GM23338 (cell line): ENCODE results near the gene RAP1GAP. TPM values are rescaled to one million over a fixed set of nuclear protein-coding genes. Genes with fewer than 3 reads are reported as not detected.

Experiments
- ATAC-seq: fragments of 200-7000 bp; cut with Tn5 transposase; 3 replicates; pipeline ENCODE4 v1.9.1; 2020
- DNase-seq: peaks from one replicate; pipeline ENCODE4 v3.0.0-alpha.2; 2015; ENCODE audit warnings: low spot score
- H2AFZ ChIP-seq: fragments of 200-600 bp; sonication (generic); 2 replicates; pipeline ENCODE4 v1.8.0; 2016; ENCODE audit warnings: antibody characterized with exemption, mild to moderate bottlenecking, moderate library complexity
- H3F3A ChIP-seq: fragments of 200-600 bp; sonication (generic); replicated peaks from 2 replicates; pipeline ENCODE4 v1.8.0; 2017; ENCODE audit warnings: antibody characterized with exemption, mixed run types, low read depth
- H3K27ac ChIP-seq: fragments of 200-600 bp; sonication (generic); 2 replicates; pipeline ENCODE4 v1.6.1; 2016; ENCODE audit warnings: low read depth
- H3K27me3 ChIP-seq: fragments of 200-600 bp; sonication (generic); 2 replicates; pipeline ENCODE4 v1.8.0; 2016; ENCODE audit warnings: mild to moderate bottlenecking, mixed run types, moderate library complexity; ENCODE audit not compliant: insufficient read depth
- H3K36me3 ChIP-seq: fragments of 200-600 bp; sonication (generic); 2 replicates; pipeline ENCODE4 v1.8.0; 2016; ENCODE audit warnings: mild to moderate bottlenecking; ENCODE audit not compliant: insufficient read depth
- H3K4me1 ChIP-seq: fragments of 200-600 bp; sonication (generic); 2 replicates; pipeline ENCODE4 v1.8.0; 2016; ENCODE audit warnings: mild to moderate bottlenecking, moderate library complexity; ENCODE audit not compliant: insufficient read depth
- H3K4me2 ChIP-seq: fragments of 200-600 bp; sonication (generic); 2 replicates; pipeline ENCODE4 v1.7.1; 2017; ENCODE audit warnings: mixed run types
- H3K4me3 ChIP-seq: fragments of 200-600 bp; sonication (generic); 2 replicates; pipeline ENCODE4 v1.6.1; 2016; ENCODE audit warnings: mixed run types
- H3K79me2 ChIP-seq: fragments of 200-600 bp; sonication (generic); replicated peaks from 2 replicates; pipeline ENCODE4 v1.8.0; 2017; ENCODE audit warnings: mild to moderate bottlenecking; ENCODE audit not compliant: insufficient read depth
- H3K9me2 ChIP-seq: fragments of 200-600 bp; sonication (generic); 2 replicates; pipeline ENCODE4 v1.8.0; 2017; ENCODE audit not compliant: insufficient read depth
- H4K20me1 ChIP-seq: fragments of 200-600 bp; sonication (generic); replicated peaks from 2 replicates; pipeline ENCODE4 v1.8.0; 2017; ENCODE audit warnings: mild to moderate bottlenecking; ENCODE audit not compliant: insufficient read depth
- H3K27ac Mint-ChIP-seq: 2 replicates; pipeline ENCODE4 v1.8.0; 2020; ENCODE audit warnings: inconsistent platforms, mild to moderate bottlenecking, moderate library complexity, mixed read lengths
- H3K27me3 Mint-ChIP-seq: 3 replicates; pipeline ENCODE4 v1.8.0; 2022; ENCODE audit warnings: low read depth, mild to moderate bottlenecking, moderate library complexity, mixed read lengths, inconsistent platforms; ENCODE audit not compliant: insufficient read depth, poor library complexity
- H3K36me3 Mint-ChIP-seq: 3 replicates; pipeline ENCODE4 v1.8.0; 2021; ENCODE audit warnings: low read depth, mild to moderate bottlenecking, inconsistent platforms, moderate library complexity, mixed read lengths
- H3K4me1 Mint-ChIP-seq: 3 replicates; pipeline ENCODE4 v1.8.0; 2020; ENCODE audit warnings: mild to moderate bottlenecking, inconsistent platforms, mixed read lengths
- H3K4me3 Mint-ChIP-seq: 3 replicates; pipeline ENCODE4 v1.8.0; 2021; ENCODE audit warnings: moderate library complexity, mild to moderate bottlenecking, inconsistent platforms, mixed read lengths
- H3K9me3 Mint-ChIP-seq: 3 replicates; pipeline ENCODE4 v1.8.0; 2020; ENCODE audit warnings: moderate library complexity, mild to moderate bottlenecking, inconsistent platforms, mixed read lengths
- CTCF ChIP-seq, 2 experiments: fragments of 200-600 bp in 1 of 2; sonication (generic) in 1 of 2; conservative IDR thresholded peaks; 2 replicates each; pipeline versions ENCODE4 v1.5.1 to v1.6.1; 2016 to 2017; ENCODE audit warnings: antibody characterized with exemption in 2 of 2, low read depth in 2 of 2, mild to moderate bottlenecking in 2 of 2, moderate library complexity in 1 of 2
- ETS1 ChIP-seq: IDR thresholded peaks from 2 replicates; pipeline ENCODE4 v1.6.1; 2016; ENCODE audit warnings: antibody characterized with exemption
- JUNB ChIP-seq: IDR thresholded peaks from one replicate; pipeline ENCODE4 v1.6.1; 2016; ENCODE audit warnings: antibody characterized with exemption; ENCODE audit not compliant: unreplicated experiment
- NANOG ChIP-seq: IDR thresholded peaks from 2 replicates; pipeline ENCODE4 v1.6.1; 2016; ENCODE audit warnings: antibody characterized with exemption, borderline replicate concordance
- STAT1 ChIP-seq: IDR thresholded peaks from one replicate; pipeline ENCODE4 v1.6.1; 2016; ENCODE audit warnings: antibody characterized with exemption; ENCODE audit not compliant: unreplicated experiment
- ZNF114 ChIP-seq: fragments of 250-450 bp; sonication (Bioruptor Pico); IDR thresholded peaks from 2 replicates; pipeline ENCODE4 v1.5.0; 2020; ENCODE audit warnings: mild to moderate bottlenecking, moderate library complexity
- ZNF331 ChIP-seq: fragments of 250-450 bp; sonication (Bioruptor Pico); IDR thresholded peaks from 2 replicates; pipeline ENCODE4 v1.5.0; 2020; ENCODE audit warnings: low read depth, mild to moderate bottlenecking, moderate library complexity
- ZNF462 ChIP-seq: fragments of 250-450 bp; sonication (Bioruptor Pico); IDR thresholded peaks from 2 replicates; pipeline ENCODE4 v1.5.0; 2020; ENCODE audit warnings: mild to moderate bottlenecking, moderate library complexity
- polyA plus RNA-seq: library from polyadenylated mRNA; unstranded; fragments of >200 nt; fragmentation: Nextera tagmentation; extraction: Ambion mirVana; gene quantifications from 2 replicates; pipeline ENCODE4 v1.2.1, GENCODE V29; 2016
- total RNA-seq: library from RNA; depleted of rRNA; stranded (reverse); fragments of >200 nt; shearing (Covaris generic); gene quantifications from 2 replicates; pipeline ENCODE4 v1.2.3, GENCODE V29; 2014

RAP1GAP gene
- total and polyA plus RNA-seq, 2 experiments from 2014 or later = 4.3 to 6.6 TPM

- H3K4me2 ChIP-seq = peak overlapping the region; percentile 85
- peak overlapping the region; percentile 95 for H2AFZ ChIP-seq
Observed at GRCh38 chr1:21652101-21652936, 16.8 kb downstream of the RAP1GAP start.

More at GRCh38 chr1:21652101-21652936, 16.8 kb downstream of the RAP1GAP start:
- Mint-ChIP-seq H3K4me3 (peak overlapping the region; percentile 66), H3K36me3 (no peaks in the 10 kb centered on the region), H3K27me3 (peaks cover 26% of the 10 kb centered on the region), H3K4me1 (peaks cover 15% of the 10 kb centered on the region), H3K27ac (no peak overlapping the region), H3K9me3 (no peaks in the 10 kb centered on the region)
- ATAC-seq (peak; percentile 12), DNase-seq (peak; percentile 59)
- Histone ChIP-seq H3K4me3 (peak overlapping the region; percentile 66), H3K4me1 (no peaks in the 10 kb centered on the region; the same call in 1 of the 2 replicates), H3K27ac (no peak overlapping the region), H3K36me3 (no peaks in the 10 kb centered on the region), H4K20me1 (no peaks in the 10 kb centered on the region), H3K9me2 (no peaks in the 10 kb centered on the region), H3K27me3 (peaks cover 12% of the 10 kb centered on the region; the same call in 1 of the 2 replicates), H3K79me2 (no peaks in the 10 kb centered on the region), H3F3A (peaks cover 8% of the 10 kb centered on the region)
- no peak for TF ChIP-seq ETS1
- no peak for TF ChIP-seq ZNF331
- TF ChIP-seq CTCF (conservative IDR thresholded peaks at IDR 0.05; ENCODE audit: low read depth in 2 of 2) = no peak
- no peak for TF ChIP-seq ZNF114 (CRISPR knock-in tag)
- no peak for TF ChIP-seq NANOG
- no peak for TF ChIP-seq JUNB
- no peak for TF ChIP-seq STAT1
- no peak for TF ChIP-seq ZNF462 (CRISPR knock-in tag)
